ACHN (cell line): ENCODE results near the gene COL16A1.
"Not testable (repeated sequence)": the region's sequence is repeated elsewhere in the genome, so short reads cannot be mapped to it uniquely, and the experiment has no call there.

Experiments used
- DNase-seq: peaks from one replicate; pipeline ENCODE4 v3.0.0-alpha.2; 2015
- in situ Hi-C: cut with HindIII; loops from 2 replicates; pipeline ENCODE4 v1.10.0; 2017; ENCODE audit warnings: low sequenced_read_pairs, low pct_ligation_motif_present, low pct_unique_long_range_greater_than_20kb

COL16A1 gene

DNA sequence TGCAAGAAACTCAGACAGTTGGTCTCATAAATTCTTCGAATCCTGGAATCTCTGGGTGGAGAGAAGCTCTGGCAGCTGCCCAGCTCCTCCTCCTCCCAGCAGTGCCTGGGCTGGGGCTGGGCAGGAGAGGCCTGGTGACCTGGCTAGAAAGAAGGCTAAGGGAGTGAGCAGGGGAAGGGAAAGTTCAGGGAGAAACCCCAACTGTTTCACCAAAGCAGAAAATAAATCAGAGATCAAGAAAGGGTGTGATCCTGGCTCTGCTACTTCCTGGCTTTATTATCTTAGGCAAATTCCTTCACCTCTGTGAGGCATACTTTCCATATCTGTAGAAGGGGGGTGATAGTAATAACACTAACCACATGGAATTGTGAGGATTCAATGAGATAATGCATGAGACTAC, 8.8 kb upstream of the COL16A1 start:
- in situ Hi-C loops: no loop called here
- DNase-seq: peak; percentile 30

DNA sequence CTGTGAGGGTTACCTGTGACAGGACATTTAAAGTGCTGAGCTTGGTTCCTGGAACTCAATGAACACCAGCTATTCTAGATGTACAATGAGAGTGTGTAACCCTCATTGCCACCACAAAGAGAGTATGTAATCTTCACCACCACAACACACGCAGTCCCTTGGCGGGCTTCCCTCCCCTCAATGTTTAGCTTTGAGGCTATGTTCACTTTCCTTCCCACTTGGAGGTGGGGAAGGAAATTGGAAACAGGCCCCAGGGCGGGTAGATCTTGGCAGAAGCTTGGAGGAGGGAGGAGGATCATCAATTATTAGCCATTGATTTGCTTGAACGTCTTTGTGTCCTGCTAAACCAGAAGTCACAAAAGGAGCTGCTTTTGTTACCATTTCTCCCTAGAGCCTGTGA, 8.3 kb upstream of the COL16A1 start:
- in situ Hi-C loops: no loop called here
- no peak for DNase-seq

DNA sequence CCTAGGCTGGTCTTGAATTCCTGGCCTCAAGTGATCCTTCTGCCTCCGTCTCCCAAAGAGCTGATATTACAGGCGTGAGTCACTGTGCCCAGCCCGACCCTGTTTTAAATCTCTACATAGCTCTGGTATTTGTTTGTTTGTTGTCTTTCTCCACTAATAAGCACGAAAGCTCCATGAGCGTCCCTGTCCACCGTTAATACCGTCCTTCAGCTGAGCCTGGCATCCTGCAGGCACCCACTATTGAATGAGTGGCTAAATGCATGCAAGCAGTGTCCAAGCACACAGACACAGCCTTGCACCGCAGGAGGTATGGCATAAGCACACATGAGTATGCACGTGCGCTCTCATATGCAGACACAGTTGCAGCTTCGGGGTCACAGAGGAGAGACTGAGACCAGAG, 4.5 kb upstream of the COL16A1 start:
- in situ Hi-C loops: no loop called here
- no peak for DNase-seq

DNA sequence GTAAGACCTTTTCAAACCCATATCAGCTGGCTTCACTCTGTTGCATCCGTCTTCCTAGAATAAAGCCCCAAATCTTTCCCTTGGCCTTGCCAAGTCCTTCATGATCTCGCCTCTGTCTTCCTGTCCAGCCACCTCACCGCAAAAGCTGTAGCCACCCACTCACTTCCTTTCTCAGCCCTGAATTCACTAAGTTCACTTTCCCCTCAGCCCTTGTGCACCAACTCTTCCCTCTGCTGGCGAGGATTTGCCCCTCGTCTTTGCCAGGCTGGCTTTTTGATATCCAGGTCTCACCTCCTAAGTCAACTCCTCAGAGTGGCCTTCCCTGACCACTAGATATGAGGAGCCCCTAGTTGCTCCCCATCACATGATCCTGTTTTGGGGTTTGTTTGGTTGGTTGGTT, 3.9 kb upstream of the COL16A1 start:
- in situ Hi-C loops: no loop called here
- peak; percentile 38 for DNase-seq

DNA sequence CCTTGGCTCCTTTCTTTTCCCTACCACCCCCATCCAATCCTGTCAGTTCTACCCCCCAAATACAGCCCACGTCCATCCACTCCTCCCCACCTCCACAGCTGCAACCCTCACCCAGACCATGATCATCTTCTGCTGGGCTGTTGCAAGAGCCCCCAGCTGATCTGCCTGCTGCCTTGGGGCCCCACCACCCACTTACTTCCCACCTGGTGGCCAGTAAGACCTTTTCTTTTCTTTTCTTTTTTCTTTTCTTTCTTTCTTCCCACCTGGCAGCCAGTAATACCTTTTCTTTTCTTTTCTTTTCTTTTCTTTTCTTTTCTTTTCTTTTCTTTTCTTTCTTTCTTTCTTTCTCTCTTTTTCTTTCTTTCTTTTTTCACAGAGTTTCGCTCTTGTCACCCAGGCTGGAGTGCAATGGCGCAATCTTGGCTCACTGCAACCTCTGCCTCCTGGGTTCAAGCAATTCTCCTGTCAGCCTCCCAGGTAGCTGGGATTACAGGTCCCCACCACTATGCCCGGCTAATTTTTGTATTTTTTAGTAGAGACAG, 3.3 kb upstream of the COL16A1 start:
- DNase-seq, in situ Hi-C loops: not testable (repeated sequence)

DNA sequence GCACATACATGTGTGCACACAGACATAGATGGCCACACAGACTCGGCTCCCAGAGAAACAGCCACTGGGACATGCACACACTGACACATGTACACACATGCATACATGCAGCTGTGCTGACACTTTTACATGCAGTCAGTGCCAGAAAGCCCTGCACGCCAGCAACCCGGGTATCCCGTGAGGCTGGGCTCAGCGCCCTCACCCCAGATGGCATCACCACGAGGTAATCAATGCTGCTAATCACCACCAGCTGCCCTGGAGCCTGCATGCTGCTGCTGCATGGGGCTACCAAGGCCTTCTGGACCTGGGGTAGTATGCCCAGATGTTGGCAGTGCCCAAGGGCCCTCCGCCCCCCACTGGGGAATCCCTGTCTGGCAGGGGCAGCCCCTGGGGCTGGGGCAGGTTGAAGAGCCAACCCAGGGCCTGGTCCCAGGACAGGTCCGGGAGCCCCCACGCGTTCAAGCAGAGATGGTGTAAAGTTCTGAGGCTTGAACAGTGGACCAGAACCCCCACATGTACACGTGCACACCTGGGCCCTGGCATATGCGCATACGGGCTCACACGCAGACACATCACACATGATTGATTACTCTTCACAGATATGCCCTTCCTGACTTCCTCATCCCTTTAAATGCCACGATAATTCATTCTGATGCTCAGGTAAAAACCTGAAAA, 2.7 kb upstream of the COL16A1 start:
- DNase-seq: no peak

DNA sequence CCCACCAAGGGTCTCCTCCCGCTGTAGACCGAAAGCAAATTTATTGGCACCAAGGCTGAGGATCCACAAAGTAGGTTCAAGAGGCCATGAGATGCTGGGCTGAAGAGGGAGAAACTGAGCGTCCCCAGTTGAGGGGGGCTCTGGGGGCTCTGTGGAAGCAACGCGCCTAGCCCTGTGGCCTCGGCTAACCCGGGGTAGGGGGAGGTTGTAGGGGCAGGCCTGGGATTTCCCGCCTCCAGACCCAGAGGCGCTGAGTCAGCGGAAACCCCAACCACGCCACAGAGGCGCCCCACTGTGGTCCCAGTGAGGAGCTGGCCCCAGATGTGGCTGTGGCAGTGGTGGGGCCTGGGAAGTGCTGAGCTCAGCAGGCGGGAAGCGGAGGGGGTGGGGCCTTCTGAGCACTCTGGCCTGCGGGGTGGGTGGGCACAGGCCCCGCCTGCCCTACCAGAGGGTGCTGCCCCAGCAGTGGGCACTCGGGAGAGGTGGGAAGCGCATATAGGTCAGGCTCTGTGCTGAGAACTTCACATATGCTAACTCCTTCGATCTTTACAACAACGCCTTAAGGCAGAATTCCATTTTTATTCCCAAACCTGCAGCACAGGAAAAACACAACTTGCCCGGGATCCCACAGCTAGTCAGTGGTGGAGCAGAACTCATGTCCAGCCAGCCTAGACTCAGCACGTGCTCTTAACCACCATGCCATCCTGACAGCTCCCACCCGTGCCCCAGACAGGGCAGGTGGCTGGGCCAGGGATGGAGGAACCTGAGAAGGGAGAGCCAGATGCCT, 1.5 kb upstream of the COL16A1 start:
- no peak for DNase-seq
- in situ Hi-C loops: no loop called here

More for the DNA sequence above, 2.7 kb upstream of the COL16A1 start:
- in situ Hi-C loops: no loop called here

DNA sequence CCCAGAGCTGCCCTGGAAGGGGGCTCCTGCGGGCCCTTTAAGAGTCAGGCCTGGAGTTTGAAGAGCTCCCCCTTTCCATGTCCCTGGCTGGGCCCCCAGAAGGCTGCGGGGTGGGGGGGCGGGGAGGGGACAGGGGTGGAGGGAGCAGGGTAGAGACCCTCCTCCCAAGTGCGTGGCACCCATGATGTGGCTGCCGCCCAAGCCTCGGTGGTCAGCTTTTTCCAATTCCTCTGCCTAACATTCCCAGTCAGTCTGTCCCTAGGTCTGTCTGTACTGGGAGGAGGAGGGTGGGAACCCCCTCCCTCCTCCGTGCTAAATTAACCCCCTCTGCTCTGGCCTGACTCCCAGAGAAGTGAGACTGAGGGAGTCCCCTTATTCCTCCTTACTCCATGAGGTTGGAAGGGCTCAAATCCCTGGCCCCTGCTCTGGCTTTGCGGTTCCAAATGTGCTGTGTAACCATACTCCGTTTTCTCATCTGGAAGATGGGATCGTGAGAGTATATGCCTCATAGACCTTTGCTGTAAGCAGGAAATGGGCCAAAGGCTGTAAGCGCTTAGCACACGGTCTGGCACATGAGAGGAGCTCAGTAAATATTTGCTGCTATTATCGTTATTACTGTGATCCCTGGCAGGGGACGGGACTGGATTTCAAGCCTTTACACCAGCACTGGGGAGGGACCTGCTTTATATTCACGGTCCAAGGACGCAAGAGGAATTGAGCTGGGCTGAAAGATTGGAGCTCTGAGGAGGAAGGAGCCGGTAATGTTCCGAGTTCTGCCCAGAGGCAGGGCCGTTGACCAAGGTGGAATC, 658 bp upstream of the COL16A1 start:
- in situ Hi-C loops: no loop called here
- no peak for DNase-seq

DNA sequence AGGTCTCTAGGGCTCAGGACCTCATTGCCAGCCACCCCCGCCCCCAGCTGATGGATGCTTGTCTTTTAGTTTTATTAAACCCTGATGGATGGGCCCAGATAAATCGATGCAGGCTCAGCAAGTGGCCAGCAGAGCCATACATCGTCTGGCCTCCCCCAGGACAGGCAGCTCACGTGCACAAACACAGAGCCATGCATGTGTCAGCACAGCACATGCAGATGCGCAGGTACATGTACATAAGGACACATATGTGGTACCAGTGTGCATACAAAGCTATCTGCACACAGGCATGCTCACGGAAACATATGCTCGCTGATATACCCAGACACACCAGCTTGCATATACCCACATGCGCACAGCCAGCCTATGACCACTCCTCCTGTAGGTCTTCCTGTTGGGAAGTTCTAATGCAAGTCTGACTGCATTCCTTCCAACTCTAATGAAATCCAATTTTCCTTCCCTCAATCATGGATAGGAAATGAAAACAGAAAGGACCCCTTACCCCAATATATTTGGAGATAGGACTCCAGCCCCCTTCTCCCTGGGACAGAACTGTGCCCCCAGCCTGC, 897 bp downstream of the COL16A1 start:
- DNase-seq: no peak
- in situ Hi-C loops: no loop called here

DNA sequence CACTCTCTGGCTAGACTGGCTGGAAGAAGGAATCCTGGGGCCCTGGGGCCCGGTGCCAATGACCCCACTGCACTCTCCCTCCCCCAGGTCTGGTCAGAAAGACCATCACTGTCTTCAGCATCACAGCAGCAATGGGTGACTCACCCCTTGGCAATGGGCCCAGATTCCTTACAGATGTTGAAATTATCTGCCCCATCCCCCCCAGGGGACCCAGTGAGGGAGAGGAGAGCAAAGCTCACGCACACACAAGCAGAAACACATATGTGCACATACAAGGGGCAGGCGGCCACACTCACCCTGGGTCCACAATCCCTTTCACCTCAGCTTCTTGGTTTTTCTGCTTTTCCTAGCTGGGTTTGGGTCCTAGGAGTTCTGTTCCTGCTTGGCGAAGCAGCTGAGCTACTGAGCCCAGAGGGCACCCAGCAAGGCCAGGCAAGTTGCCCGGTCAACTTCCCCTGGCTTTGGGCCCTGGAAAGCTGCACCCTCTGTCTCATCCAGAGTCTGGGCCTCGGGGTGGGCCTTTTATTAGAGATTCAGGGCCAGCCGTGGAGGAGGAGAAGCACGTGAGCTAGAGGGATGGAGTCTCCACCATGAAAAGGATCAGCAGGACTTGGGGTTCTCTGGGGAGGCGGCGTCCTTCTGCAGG, 2.6 kb downstream of the COL16A1 start:
- in situ Hi-C loops: no loop called here

DNA sequence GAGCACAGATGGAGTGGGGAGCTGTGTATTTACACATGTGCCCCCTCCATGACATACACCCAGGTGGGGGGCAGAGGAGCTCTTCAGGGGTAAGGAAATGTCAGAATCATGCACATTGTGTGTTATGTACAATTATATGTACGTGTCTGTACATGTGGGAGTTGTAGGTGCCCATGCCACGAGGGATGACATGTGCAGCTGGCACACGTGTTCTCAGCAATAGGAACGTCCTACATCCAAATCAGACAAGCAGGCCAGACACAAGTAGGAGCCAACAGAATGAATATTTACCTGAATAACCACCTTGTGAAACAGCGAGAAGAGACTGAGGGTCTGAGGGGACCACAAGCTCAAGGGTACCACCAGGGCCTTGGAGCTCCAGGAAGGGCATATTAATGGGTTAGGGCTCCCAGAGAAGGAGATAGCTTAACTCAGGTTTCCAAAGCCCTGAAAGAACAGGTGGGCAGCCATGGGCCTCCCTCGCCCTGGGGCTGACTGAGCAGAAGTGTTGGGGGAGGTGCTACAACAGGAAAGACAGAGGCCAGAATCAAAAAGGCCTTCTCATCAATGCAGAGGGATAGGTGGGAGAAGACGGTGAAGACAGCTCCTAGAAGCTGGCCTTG, 3.2 kb downstream of the COL16A1 start:
- in situ Hi-C loops: no loop called here

More for the DNA sequence above, 2.6 kb downstream of the COL16A1 start:
- DNase-seq: peak; percentile 80

DNA sequence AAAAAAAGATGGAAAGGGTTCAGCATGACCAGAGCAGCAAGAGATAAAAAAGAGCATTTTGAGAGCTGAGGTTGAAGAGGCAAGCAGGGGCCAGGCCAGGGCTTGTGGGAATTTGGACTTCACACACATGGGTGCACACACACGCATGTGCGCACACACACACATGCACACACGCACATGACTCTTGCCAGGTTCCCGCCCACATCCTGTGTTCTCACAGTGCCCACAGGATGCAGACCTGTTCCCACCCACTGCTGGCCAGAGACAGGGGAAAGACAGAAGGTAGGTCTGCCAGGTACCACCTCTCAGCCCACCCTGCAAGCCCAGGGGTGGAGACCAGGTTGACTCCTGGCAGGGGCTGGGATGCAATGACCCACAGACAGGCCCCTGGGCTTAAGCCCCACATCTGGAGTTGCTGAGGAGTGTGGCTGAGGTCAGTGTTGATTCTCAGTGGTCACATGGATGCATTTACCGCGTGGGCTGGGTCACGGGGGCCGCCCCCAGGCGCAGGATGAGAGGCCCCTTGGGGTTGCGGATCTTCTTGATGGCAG, 4.4 kb downstream of the COL16A1 start:
- DNase-seq: no peak
- in situ Hi-C loops: no loop called here

More for the DNA sequence above, 3.2 kb downstream of the COL16A1 start:
- DNase-seq: no peak

DNA sequence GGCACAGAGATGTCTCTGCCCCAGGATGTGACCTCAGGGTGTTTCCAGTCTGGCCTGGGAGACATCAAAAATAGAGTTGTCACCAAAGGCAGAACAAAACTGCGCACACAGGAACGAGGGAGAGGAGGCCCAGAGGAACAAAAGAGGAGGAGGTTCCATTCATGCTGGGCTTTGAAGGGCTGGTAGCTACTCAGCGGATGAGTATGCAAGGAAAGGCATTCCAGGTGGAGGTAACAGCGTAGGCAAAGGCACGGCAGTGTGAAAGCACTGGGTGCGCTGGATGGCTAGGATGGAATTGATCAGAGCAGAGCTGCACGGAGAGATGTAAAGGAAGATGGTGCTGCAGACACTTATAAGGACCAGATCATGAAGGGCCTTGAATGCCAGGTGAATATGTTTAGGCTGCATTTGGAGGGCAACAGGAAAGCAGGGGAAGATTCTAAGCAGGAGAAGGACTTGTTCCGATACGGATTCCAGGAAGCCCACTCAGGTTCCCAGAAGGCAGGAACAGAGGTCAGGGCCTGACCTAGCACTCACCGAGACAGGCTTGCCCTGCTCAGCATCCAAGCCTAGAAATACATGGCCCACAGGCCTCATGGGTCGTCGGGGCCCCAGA, 6.3 kb downstream of the COL16A1 start:
- DNase-seq: no peak
- in situ Hi-C loops: no loop called here

DNA sequence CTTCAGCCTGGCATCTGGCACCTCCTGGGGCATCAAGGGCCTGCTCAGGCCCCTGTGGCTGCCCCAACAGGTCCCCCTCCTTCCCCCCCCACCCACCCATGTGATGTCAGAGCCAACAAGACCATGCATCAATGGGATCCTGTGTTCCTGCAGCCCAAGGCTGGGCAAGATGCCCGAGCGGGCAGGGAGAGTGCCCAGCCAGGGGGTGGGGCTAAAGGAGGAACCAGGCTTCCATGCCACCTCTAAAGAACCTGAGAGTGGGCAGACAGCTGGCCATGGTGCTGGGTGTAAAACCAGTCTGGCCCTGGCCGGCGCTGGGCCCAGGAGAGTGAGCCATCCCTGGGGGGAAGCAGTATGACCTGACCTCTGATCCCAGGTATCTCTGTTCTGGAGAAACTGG, 7.6 kb downstream of the COL16A1 start:
- DNase-seq: no peak
- in situ Hi-C loops: no loop called here

DNA sequence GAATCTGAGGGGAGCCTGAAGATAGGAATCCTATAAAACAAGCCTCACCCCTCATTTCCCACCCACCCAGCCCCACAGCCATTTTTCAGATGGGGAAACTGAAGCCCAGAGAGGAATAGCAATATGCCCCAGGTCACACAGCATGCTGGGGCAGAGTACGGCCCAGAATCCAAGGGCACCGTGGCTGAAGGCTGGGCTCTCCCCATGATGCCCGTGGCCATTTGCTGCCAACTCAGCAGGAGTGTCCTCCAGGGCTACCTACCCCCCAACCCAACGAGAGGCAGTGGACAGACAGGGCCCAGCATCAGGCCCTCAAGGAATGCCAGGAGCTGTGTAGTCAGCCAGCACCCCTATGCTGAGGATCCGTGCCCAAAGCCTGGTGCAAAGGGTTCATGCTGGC, 8.5 kb downstream of the COL16A1 start:
- DNase-seq: no peak
- in situ Hi-C loops: no loop called here

DNA sequence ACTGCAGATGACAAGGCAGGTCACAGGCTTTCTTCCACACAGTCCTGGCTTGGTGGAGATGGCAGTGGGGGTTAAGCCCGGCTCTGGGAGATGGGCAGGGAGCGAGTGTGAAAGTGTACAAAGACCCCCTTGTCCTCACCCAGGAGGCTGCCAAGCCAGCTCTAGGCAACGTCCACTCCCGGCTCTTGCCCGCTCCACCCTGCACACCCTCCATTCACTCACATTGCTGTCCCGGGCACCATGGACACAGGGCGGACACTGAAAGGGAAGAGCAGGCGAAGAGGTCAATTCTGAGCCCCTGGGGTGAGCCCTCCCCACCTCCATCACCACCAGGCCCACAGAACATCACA, 8.9 kb downstream of the COL16A1 start:
- no peak for DNase-seq
- in situ Hi-C loops: no loop called here
